Gastroesophageal sphincter (tissue), 3 donors: Measurements from ENCODE around the gene EMCN.

Experiments
- EP300 ChIP-seq: sonication (generic); formaldehyde crosslinking; IDR thresholded peaks from one replicate; pipeline ENCODE4 v1.6.1; 2017; ENCODE audit warnings: antibody characterized with exemption, mild to moderate bottlenecking
- POLR2A ChIP-seq, 2 donors: fragments of 450-650 bp; IDR thresholded peaks; one replicate each; pipeline ENCODE4 v1.6.1; 2017; ENCODE audit warnings: antibody characterized with exemption in 2 of 2, mild to moderate bottlenecking in 2 of 2, moderate library complexity in 1 of 2
- TF ChIP-seq, protein P1 (sequence below), 4 experiments: fragments of 200-600 bp in 2 of 4; fragments of 450-650 bp in 2 of 4; sonication (generic) in 1 of 4; IDR thresholded peaks; one replicate each; pipeline ENCODE4 v1.5.1; 2017 to 2019; ENCODE audit warnings: antibody characterized with exemption in 4 of 4, mild to moderate bottlenecking in 2 of 4, moderate library complexity in 2 of 4

DNA sequence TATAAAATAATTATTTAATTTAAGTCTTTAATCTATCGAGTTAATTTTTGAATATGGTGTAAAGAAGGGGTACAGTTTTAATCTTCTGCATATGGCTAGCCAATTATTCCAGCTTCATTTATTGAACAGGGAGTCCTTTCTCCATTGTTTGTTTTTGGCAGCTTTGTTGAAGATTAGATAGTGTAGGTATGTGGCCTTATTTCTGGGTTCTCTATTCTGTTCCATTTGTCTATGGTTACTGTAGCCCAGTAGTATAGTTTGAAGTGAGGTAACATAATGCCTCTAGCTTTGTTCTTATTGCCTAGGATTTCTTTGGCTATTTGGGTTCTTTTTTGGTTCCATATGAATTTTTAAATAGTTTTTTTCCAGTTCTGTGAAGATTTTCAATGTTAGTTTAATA is 48.3 kb downstream of the EMCN start:
- TF ChIP-seq, protein P1, sequence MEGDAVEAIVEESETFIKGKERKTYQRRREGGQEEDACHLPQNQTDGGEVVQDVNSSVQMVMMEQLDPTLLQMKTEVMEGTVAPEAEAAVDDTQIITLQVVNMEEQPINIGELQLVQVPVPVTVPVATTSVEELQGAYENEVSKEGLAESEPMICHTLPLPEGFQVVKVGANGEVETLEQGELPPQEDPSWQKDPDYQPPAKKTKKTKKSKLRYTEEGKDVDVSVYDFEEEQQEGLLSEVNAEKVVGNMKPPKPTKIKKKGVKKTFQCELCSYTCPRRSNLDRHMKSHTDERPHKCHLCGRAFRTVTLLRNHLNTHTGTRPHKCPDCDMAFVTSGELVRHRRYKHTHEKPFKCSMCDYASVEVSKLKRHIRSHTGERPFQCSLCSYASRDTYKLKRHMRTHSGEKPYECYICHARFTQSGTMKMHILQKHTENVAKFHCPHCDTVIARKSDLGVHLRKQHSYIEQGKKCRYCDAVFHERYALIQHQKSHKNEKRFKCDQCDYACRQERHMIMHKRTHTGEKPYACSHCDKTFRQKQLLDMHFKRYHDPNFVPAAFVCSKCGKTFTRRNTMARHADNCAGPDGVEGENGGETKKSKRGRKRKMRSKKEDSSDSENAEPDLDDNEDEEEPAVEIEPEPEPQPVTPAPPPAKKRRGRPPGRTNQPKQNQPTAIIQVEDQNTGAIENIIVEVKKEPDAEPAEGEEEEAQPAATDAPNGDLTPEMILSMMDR (IDR thresholded peaks at IDR 0.05) = no peak
- TF ChIP-seq POLR2A (IDR thresholded peaks at IDR 0.05) (no peak), EP300 (no peak)
